Measurements from ENCODE around the gene SPEM2.
A peak's percentile ranks its signal among the peaks of the same experiment; 100 is the strongest.

Gene SPEM2

GRCh38 chr17:7440113-7440833 is 14.9 kb downstream of the SPEM2 start:
- H3K27ac ChIP-seq: peak overlapping the region; percentile 98
- H3K4me3 ChIP-seq: peak overlapping the region; percentile 93
- H3K36me3 ChIP-seq (ENCODE audit: insufficient read depth, low read length): no peaks in the 10 kb centered on the region
- peak; percentile 71 for TF ChIP-seq POLR2AphosphoS5 (IDR thresholded peaks at IDR 0.05; ENCODE audit: borderline replicate concordance, low read depth, low read length)
- TF ChIP-seq FOXP2 (optimal IDR thresholded peaks at IDR 0.05; ENCODE audit: control extremely low read depth, extremely low read length, insufficient read depth): no peak
- TF ChIP-seq EZH2 (IDR thresholded peaks at IDR 0.05): no peak
- peak overlapping the region; percentile 90 for H3K9ac ChIP-seq (ENCODE audit: insufficient read length)
- no peaks in the 10 kb centered on the region for H3K9me3 ChIP-seq (ENCODE audit: low read depth, low read length)
- no peak for DNase-seq (ENCODE audit: low read depth, low spot score)

GRCh38 chr17:7440834-7441195 is 15.4 kb downstream of the SPEM2 start:
- peak overlapping the region; percentile 93 for H3K4me3 ChIP-seq
- H3K27ac ChIP-seq: peak overlapping the region; percentile 98
- DNase-seq (ENCODE audit: low read depth, low spot score): no peak
- H3K36me3 ChIP-seq (ENCODE audit: insufficient read depth, low read length): no peaks in the 10 kb centered on the region
- TF ChIP-seq EZH2 (IDR thresholded peaks at IDR 0.05): no peak
- TF ChIP-seq POLR2AphosphoS5 (IDR thresholded peaks at IDR 0.05; ENCODE audit: borderline replicate concordance, low read depth, low read length): no peak
- TF ChIP-seq FOXP2 (optimal IDR thresholded peaks at IDR 0.05; ENCODE audit: control extremely low read depth, extremely low read length, insufficient read depth): no peak
- H3K9ac ChIP-seq (ENCODE audit: insufficient read length): peak overlapping the region; percentile 90
- H3K9me3 ChIP-seq (ENCODE audit: low read depth, low read length): no peaks in the 10 kb centered on the region

- TF ChIP-seq EZH2 (IDR thresholded peaks at IDR 0.05): no peak
- TF ChIP-seq POLR2AphosphoS5 (IDR thresholded peaks at IDR 0.05; ENCODE audit: borderline replicate concordance, low read depth, low read length): no peak
- no peak for TF ChIP-seq FOXP2 (optimal IDR thresholded peaks at IDR 0.05; ENCODE audit: control extremely low read depth, extremely low read length, insufficient read depth)
- no peak for DNase-seq (ENCODE audit: low read depth, low spot score)
- Histone ChIP-seq H3K9me3 (ENCODE audit: low read depth, low read length) (no peaks in the 10 kb centered on the region), H3K27ac (peak overlapping the region; percentile 98), H3K4me3 (peak overlapping the region; percentile 93), H3K36me3 (ENCODE audit: insufficient read depth, low read length) (no peaks in the 10 kb centered on the region), H3K9ac (ENCODE audit: insufficient read length) (peak overlapping the region; percentile 90)
Observed at GRCh38 chr17:7441266-7441665, 15.8 kb downstream of the SPEM2 start.

- Histone ChIP-seq H3K9me3 (ENCODE audit: low read depth, low read length) (no peaks in the 10 kb centered on the region), H3K36me3 (ENCODE audit: insufficient read depth, low read length) (no peaks in the 10 kb centered on the region), H3K9ac (ENCODE audit: insufficient read length) (no peak overlapping the region), H3K4me3 (no peak overlapping the region), H3K27ac (no peak overlapping the region)
- DNase-seq (ENCODE audit: low read depth, low spot score): no peak
- TF ChIP-seq EZH2 (IDR thresholded peaks at IDR 0.05) (no peak), POLR2AphosphoS5 (IDR thresholded peaks at IDR 0.05; ENCODE audit: borderline replicate concordance, low read depth, low read length) (no peak), FOXP2 (optimal IDR thresholded peaks at IDR 0.05; ENCODE audit: control extremely low read depth, extremely low read length, insufficient read depth) (no peak)
Observed at GRCh38 chr17:7442142-7442541, 16.7 kb downstream of the SPEM2 start.

- H3K36me3 ChIP-seq (ENCODE audit: insufficient read depth, low read length): no peaks in the 10 kb centered on the region
- 0 out of 2 replicates have a peak overlapping the region, but pooled peaks have one; percentile 6 for H3K27ac ChIP-seq
- no peaks in the 10 kb centered on the region for H3K9me3 ChIP-seq (ENCODE audit: low read depth, low read length)
- DNase-seq (ENCODE audit: low read depth, low spot score): no peak
- H3K9ac ChIP-seq (ENCODE audit: insufficient read length): no peak overlapping the region
- no peak overlapping the region for H3K4me3 ChIP-seq
- no peak for TF ChIP-seq POLR2AphosphoS5 (IDR thresholded peaks at IDR 0.05; ENCODE audit: borderline replicate concordance, low read depth, low read length)
- no peak for TF ChIP-seq FOXP2 (optimal IDR thresholded peaks at IDR 0.05; ENCODE audit: control extremely low read depth, extremely low read length, insufficient read depth)
- TF ChIP-seq EZH2 (IDR thresholded peaks at IDR 0.05): no peak
Observed at GRCh38 chr17:7443499-7444485, 18.4 kb downstream of the SPEM2 start.

- Histone ChIP-seq H3K4me3 (no peak within 1 kb of the TSS), H3K27ac (0 out of 2 replicates have a peak within 1 kb of the TSS, but pooled peaks have one; percentile 6), H3K9me3 (ENCODE audit: low read depth, low read length) (no peaks in the 10 kb centered on the region), H3K9ac (ENCODE audit: insufficient read length) (no peak within 1 kb of the TSS), H3K36me3 (ENCODE audit: insufficient read depth, low read length) (no peaks in the 10 kb centered on the region)
- TF ChIP-seq EZH2 (IDR thresholded peaks at IDR 0.05): no peak
- no peak for TF ChIP-seq POLR2AphosphoS5 (IDR thresholded peaks at IDR 0.05; ENCODE audit: borderline replicate concordance, low read depth, low read length)
- TF ChIP-seq FOXP2 (optimal IDR thresholded peaks at IDR 0.05; ENCODE audit: control extremely low read depth, extremely low read length, insufficient read depth): no peak
- DNase-seq (ENCODE audit: low read depth, low spot score): no peak
Observed at GRCh38 chr17:7444682-7445618, 19.5 kb downstream of the SPEM2 start, which contains the start of gene CHRNB1. CHRNB1 (plus strand) TSS chr17:7445061; CDS start chr17:7445128, 67 bp downstream.

- H3K36me3 ChIP-seq (ENCODE audit: insufficient read depth, low read length): no peaks in the 10 kb centered on the region
- TF ChIP-seq EZH2 (IDR thresholded peaks at IDR 0.05) (no peak), FOXP2 (optimal IDR thresholded peaks at IDR 0.05; ENCODE audit: control extremely low read depth, extremely low read length, insufficient read depth) (no peak), POLR2AphosphoS5 (IDR thresholded peaks at IDR 0.05; ENCODE audit: borderline replicate concordance, low read depth, low read length) (no peak)
- no peaks in the 10 kb centered on the region for H3K9me3 ChIP-seq (ENCODE audit: low read depth, low read length)
- no peak overlapping the region for H3K4me3 ChIP-seq
- no peak overlapping the region for H3K9ac ChIP-seq (ENCODE audit: insufficient read length)
- H3K27ac ChIP-seq: no peak overlapping the region
- no peak for DNase-seq (ENCODE audit: low read depth, low spot score)
Observed at GRCh38 chr17:7445619-7445968, 20.2 kb downstream of the SPEM2 start.

Measured in SK-N-MC (cell line).